HG03565 (cell line): ENCODE measurements around the gene PLEKHM3.

Experiments used
- ATAC-seq: cut with Tn5 transposase; IDR thresholded peaks from one replicate; pipeline ENCODE4 v1.9.1; 2021; ENCODE audit warnings: mild to moderate bottlenecking, moderate library complexity; ENCODE audit not compliant: unreplicated experiment

PLEKHM3 gene

GRCh38 chr2:207805566-207806226, 219.6 kb downstream of the PLEKHM3 start:
- ATAC-seq: no peak

GRCh38 chr2:207802650-207803049, 222.7 kb downstream of the PLEKHM3 start:
- no peak for ATAC-seq

- no peak for ATAC-seq
Measured at GRCh38 chr2:207801259-207801658, 224.1 kb downstream of the PLEKHM3 start.

- ATAC-seq: no peak
Measured at GRCh38 chr2:207796585-207797350, 228.6 kb downstream of the PLEKHM3 start.

- ATAC-seq: peak; percentile 43
Measured at GRCh38 chr2:207792244-207792785, 233.0 kb downstream of the PLEKHM3 start.

GRCh38 chr2:207791579-207792243, 233.6 kb downstream of the PLEKHM3 start:
- ATAC-seq: no peak

GRCh38 chr2:207790898-207791297, 234.4 kb downstream of the PLEKHM3 start:
- no peak for ATAC-seq

- ATAC-seq: no peak
Measured at GRCh38 chr2:207787800-207788199, 237.5 kb downstream of the PLEKHM3 start.

GRCh38 chr2:207787017-207787416, 238.3 kb downstream of the PLEKHM3 start:
- ATAC-seq: no peak

- no peak for ATAC-seq
Measured at GRCh38 chr2:207784898-207785297, 240.4 kb downstream of the PLEKHM3 start.

GRCh38 chr2:207783514-207783913, 241.8 kb downstream of the PLEKHM3 start:
- no peak for ATAC-seq

- no peak for ATAC-seq
Measured at GRCh38 chr2:207782238-207783030, 242.9 kb downstream of the PLEKHM3 start.

- ATAC-seq: no peak
Measured at GRCh38 chr2:207779523-207779922, 245.8 kb downstream of the PLEKHM3 start.

- no peak for ATAC-seq
Measured at GRCh38 chr2:207778298-207778882, 246.9 kb downstream of the PLEKHM3 start.

GRCh38 chr2:207777124-207777523, 248.2 kb downstream of the PLEKHM3 start:
- ATAC-seq: no peak

- ATAC-seq: no peak
Measured at GRCh38 chr2:207775473-207775872, 249.9 kb downstream of the PLEKHM3 start.

GRCh38 chr2:207772844-207773205, 252.5 kb downstream of the PLEKHM3 start:
- ATAC-seq: no peak

GRCh38 chr2:207772081-207772843, 253.1 kb downstream of the PLEKHM3 start:
- no peak for ATAC-seq

GRCh38 chr2:207771421-207771820, 253.9 kb downstream of the PLEKHM3 start:
- no peak for ATAC-seq
